GM12878 (cell line): ENCODE results near the gene GKN1.

Source experiments
- CREB1 ChIP-seq: IDR thresholded peaks from 2 replicates; pipeline ENCODE4 v1.6.1; 2012; ENCODE audit warnings: low read depth, mild to moderate bottlenecking, inconsistent platforms
- ESRRA ChIP-seq: IDR thresholded peaks from 2 replicates; pipeline ENCODE4 v1.6.1; 2012; ENCODE audit warnings: mild to moderate bottlenecking, low read length, improper control_type of control experiment
- KDM1A ChIP-seq: fragments of 200-600 bp; sonication (generic); IDR thresholded peaks from 2 replicates; pipeline ENCODE4 v1.6.1; 2016; ENCODE audit warnings: borderline replicate concordance
- SIN3A ChIP-seq: IDR thresholded peaks from 2 replicates; pipeline ENCODE4 v1.6.1; 2012; ENCODE audit warnings: low read depth, low read length, improper control_type of control experiment
- SMARCA5 ChIP-seq: fragments of 450-650 bp; IDR thresholded peaks from 2 replicates; pipeline ENCODE4 v1.6.1; 2017; ENCODE audit warnings: mild to moderate bottlenecking
- SRF ChIP-seq, 2 experiments: IDR thresholded peaks; 2 replicates each; pipeline ENCODE4 v1.6.1; 2011; ENCODE audit warnings: low read depth in 2 of 2, low read length in 2 of 2, mild to moderate bottlenecking in 1 of 2, moderate library complexity in 1 of 2
- TF ChIP-seq, protein P1 (sequence below), 3 experiments: IDR thresholded peaks in 2 of 3; conservative IDR thresholded peaks in 1 of 3; 2 replicates each; pipeline ENCODE4 v1.5.1; 2011; ENCODE audit warnings: low read depth in 3 of 3, low read length in 3 of 3, mild to moderate bottlenecking in 3 of 3, control low read depth in 2 of 3, moderate library complexity in 2 of 3, inconsistent platforms in 1 of 3, mixed read lengths in 1 of 3; ENCODE audit not compliant: control insufficient read depth in 2 of 3, insufficient read depth in 1 of 3; ENCODE audit errors: extremely low read depth in 1 of 3

DNA sequence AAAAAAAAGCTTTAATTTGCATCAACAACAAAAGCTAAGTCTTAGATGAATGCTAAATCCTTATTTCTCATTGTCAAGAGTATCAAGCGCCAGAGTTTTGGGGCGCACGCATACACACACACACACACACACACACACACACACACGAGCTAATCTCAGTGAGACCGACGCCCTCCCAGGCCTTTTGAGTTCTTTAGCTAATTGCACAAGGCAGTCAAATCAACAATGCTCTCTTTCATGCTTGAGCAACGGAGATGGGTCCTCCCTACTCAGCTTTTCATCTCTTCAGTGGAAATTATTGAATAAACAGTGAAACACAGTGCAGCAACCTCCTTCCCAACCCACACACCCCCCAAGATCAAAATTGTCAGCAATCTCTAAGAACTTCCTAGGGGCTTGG is 19.2 kb downstream of the GKN1 start:
- no peak for TF ChIP-seq CREB1
- TF ChIP-seq, protein P1, sequence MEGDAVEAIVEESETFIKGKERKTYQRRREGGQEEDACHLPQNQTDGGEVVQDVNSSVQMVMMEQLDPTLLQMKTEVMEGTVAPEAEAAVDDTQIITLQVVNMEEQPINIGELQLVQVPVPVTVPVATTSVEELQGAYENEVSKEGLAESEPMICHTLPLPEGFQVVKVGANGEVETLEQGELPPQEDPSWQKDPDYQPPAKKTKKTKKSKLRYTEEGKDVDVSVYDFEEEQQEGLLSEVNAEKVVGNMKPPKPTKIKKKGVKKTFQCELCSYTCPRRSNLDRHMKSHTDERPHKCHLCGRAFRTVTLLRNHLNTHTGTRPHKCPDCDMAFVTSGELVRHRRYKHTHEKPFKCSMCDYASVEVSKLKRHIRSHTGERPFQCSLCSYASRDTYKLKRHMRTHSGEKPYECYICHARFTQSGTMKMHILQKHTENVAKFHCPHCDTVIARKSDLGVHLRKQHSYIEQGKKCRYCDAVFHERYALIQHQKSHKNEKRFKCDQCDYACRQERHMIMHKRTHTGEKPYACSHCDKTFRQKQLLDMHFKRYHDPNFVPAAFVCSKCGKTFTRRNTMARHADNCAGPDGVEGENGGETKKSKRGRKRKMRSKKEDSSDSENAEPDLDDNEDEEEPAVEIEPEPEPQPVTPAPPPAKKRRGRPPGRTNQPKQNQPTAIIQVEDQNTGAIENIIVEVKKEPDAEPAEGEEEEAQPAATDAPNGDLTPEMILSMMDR (IDR thresholded peaks at IDR 0.05 in 2 of 3, conservative IDR thresholded peaks at IDR 0.05 in 1 of 3; ENCODE audit: control insufficient read depth in 2 of 3, extremely low read depth in 1 of 3, insufficient read depth in 1 of 3, low read depth in 3 of 3, low read length in 3 of 3): no peak
- no peak for TF ChIP-seq SIN3A
- no peak for TF ChIP-seq ESRRA
- TF ChIP-seq SMARCA5: no peak
- TF ChIP-seq SRF (IDR thresholded peaks at IDR 0.05; ENCODE audit: low read depth in 2 of 2, low read length in 2 of 2): no peak
- no peak for TF ChIP-seq KDM1A
